NOMO-1 treated with DMSO at 0.1 percent for 48 hours (cell line): ENCODE results near the gene MYBPC2.
A peak's percentile ranks its signal among the peaks of the same experiment; 100 is the strongest.

Experiments used
- DNase-seq: peaks from one replicate; lab custom pipeline; 2025; ENCODE audit not compliant: unreplicated experiment; lab: John Stamatoyannopoulos, UW

MYBPC2 gene

DNA sequence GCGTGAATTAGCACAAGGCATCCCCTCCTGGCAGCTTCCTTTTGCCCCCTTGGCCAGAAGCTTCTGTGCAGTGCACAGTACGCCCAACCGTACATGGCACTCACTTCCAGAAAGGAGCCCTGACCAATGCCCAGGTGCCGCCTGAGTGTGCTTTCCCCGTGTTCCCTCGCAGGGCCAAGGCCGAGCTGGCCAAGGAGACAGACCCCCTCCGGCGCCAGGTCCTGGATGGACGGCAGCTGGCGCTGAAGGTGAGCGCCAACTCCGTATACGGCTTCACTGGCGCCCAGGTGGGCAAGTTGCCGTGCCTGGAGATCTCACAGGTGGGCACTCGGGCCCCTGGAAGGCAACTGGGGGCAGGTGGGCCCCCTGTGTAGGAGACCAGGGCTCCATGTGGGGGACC is 23.3 kb upstream of the MYBPC2 start:
- no peak for DNase-seq

- DNase-seq = no peak
These were observed 22.6 kb upstream of the MYBPC2 start for GRCh38 chr19:50410109-50410508.

DNA sequence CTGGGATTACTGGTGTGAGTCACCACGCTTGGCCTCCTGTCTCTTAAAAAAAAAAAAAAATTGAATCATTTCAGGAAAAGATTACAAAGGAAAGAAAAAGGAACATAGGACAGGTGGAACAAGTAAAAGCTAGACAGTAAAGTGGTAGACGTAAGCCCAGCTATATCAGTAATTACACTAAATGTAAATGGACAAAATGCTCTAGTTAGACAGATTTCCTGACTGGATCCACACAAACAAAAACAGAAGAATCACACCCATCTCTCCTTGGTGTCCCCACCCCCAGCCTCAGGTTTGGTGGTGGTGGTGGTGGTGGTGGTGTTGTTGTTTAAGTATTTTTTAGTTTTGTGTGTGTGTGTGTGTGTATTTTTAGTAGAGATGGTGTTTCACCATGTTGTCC is 20.3 kb upstream of the MYBPC2 start:
- no peak for DNase-seq

DNA sequence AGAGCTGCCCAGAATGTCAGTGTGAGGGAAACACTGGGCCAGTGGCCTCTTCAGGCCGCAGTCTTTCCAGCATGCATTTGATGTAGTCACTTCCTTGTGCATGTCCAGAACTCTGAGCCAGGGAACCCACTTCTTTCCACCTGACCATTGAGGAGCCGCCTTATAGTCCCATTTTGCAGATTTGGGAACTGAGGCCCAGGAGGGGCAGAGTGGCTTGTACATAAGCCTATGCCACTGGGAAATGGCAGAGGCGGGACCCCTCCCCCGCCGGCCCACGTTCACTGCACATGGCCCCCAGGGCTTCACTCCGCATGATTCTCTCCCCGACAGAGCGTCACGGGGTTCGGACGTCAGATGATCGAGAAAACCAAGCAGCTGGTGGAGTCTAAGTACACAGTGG is 19.6 kb upstream of the MYBPC2 start:
- no peak for DNase-seq

GRCh38 chr19:50413531-50413930 is 19.2 kb upstream of the MYBPC2 start:
- no peak for DNase-seq

DNA sequence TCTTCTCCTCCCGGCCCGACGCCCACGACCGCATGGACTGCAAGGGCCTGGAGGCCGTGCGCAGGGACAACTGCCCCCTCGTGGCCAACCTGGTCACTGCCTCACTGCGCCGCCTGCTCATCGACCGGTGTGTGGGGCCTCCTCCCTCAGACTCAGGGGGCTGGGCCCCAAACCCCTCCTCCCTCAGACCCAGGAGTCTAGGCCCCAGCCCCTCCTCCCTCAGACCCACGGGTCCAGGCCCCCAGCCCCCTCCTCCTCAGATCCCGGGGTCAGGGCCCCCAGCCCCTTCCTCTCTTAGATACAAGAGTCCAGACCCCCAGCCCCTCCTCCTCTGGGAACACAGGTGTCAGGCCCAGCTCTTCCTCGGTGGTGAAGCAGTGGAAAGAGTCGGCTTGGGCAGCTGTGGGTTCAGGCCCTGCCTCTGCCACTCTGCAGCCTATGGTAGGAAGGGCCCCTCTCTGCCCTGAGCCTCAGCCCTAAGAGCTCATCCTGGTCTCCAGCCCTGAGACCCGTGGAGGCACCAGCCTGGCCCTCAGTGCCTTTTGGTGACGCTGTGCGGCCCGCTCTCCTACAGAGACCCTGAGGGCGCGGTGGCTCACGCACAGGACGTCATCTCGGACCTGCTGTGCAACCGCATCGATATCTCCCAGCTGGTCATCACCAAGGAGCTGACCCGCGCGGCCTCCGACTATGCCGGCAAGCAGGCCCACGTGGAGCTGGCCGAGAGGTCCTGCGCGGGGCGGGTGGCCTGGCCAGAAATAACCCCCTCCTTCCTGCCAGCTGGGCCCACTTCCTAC is 17.6 kb upstream of the MYBPC2 start:
- peak; percentile 67 for DNase-seq

DNA sequence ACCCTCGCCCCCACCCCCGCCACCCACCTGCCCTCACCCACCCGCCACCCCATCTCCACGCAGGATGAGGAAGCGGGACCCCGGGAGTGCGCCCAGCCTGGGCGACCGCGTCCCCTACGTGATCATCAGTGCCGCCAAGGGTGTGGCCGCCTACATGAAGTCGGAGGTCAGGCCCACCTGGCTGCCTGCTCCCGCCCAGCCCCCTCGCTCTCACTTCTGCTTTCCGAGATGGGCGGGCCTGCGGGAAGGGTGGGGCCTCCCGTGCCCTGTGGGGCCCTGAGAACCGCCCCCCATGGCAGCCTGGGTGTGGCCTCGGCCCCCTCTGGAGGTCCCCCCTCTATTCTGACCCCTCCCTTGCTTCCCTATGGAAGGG is 17.0 kb upstream of the MYBPC2 start:
- peak; percentile 87 for DNase-seq

DNA sequence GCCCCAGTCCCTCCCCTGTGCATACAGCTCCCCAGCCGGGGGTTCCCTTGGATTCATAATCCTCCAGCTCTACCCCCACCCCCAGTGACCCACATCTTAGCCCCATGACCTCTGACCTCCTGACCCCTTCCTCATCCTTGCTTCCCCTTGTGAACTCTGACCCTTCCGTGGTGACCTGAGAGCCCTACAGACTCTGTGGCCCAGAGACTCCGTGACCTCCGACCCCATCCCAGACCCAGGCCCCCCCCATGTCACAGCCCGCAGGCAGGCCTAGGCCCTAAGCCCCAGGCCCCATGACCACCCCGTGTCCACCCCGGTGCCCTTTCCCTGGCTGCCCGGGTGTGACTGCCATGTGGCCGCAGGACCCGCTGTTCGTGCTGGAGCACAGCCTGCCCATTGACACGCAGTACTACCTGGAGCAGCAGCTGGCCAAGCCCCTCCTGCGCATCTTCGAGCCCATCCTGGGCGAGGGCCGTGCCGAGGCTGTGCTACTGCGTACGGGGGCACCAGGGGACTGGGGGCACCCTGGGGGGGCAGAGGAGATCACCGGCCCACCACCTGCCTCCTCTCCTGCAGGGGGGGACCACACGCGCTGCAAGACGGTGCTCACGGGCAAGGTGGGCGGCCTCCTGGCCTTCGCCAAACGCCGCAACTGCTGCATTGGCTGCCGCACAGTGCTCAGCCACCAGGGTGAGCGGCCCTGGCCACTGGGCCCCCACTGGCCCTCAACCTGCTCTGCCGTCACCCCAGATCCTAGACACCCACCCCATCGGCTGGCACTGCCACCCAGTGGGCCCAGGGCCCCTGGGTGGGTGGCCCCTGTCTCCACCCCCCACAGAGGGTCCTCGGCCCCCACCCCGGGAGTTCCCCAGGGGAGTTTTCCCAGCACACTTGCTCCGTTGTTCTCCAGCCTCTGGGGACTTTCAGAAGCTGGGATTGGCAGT is 16.4 kb upstream of the MYBPC2 start:
- no peak for DNase-seq

DNA sequence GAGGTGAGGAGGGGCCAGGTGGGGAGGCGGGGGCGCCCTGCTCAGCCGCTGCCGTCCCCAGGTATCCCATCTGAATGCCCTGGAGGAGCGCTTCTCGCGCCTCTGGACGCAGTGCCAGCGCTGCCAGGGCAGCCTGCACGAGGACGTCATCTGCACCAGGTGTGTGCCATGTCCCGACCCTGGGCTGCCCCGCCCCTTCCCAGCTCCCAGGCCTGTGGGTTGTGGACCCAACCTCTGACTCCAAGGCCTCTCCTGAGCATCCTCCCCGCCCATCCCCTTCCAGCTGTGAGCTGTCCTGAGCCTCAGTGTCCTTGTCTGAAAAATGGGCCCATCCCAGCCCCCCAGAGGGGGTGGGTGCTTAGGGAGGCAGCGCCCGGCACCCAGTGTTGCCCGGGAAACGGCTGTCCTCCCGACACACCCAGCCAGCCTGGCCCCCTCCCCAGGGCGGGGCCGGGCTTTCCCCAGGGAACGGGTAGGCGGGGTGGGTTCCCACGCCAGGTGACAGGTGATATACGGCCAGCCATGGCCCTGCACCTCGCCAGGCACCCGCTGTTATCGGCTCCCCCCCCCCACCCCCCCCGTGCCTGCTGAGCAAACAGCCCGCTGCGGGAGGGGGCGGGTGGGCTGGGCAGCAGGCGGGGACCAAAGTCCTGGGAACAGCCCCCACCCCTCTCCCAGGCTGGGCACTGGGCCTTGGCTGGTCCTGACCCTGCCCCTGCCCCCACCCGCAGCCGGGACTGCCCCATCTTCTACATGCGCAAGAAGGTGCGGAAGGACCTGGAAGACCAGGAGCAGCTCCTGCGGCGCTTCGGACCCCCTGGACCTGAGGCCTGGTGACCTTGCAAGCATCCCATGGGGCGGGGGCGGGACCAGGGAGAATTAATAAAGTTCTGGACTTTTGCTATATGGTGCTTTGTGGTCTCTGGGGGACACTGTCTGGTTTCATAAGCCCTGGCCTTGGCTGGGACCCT is 15.3 kb upstream of the MYBPC2 start:
- DNase-seq = no peak

DNA sequence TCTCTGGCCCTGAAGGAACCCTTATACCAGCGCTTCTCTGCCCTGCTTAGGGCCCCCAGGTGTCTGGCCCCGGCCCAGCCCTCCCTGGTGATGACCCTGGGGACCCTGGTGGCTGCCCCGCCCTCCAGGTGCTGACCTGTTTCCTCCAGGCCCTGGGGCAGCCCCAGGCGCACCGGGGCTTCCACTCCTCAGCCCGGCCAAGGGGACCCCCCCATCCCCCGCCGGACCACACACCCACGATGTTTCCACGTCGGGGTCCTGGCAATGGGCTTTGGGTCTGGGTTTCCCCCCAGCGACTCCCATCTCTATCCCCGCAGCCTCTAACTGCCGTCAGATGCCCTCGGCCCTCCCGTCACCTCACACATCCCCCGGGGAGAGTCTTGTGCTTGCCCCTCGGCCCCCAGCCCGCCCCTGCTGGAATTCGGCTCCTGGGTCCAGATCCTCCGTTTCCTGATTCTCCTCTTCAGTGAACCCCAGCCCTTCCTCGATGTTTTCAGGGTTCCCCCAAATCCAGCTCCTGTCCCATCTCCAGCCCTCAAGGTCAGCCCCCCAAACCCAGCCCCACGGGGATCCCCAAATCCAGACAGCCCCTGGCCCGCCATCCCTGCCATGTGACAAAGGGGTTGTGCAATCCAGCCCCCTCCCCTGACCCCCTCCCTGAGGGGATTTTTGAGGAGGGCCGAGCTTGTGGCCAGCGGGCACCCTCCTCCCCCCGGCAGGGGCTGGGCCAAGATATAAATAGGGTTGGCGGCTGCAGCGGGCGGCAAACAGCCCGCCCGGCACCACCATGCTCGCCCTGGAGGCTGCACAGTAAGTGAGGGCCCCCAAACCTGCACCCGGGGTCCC is 14.3 kb upstream of the MYBPC2 start, which contains the start of gene SPIB:
SPIB (plus strand) TSS at position 763 of the 846 bp plus-strand sequence; CDS start at position 788, 25 bp downstream.
- DNase-seq = no peak

DNA sequence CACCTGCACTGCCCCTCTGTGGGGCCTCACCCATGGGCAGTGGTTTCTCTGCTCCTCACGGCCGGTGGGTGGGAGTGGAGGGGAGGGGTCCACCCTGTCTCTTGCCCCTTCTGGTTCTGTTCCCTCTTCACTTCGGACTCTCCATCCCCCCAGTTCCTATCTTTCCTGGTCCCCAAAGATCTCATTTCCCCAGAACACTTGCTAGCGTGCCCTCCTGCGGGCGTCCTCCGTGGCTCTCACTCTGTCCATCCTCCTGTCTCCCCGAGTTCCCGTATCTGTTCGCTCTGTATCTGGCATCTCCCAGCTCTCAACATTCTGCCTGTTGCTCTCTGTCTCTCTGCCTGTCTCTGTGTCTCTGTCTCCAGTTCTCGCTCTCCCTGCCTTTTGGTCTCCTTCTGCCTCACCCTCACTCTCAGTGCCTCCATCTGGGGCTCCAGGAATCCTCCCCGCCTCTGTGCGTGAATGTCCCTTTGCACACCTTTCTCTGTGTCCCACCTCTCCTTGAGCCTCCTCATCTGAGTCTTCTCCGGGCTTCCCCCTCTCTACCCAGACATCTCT is 13.6 kb upstream of the MYBPC2 start:
- peak; percentile 9 for DNase-seq

- DNase-seq = no peak
These were observed 13.1 kb upstream of the MYBPC2 start for GRCh38 chr19:50419580-50420035.

GRCh38 chr19:50420127-50420526 is 12.6 kb upstream of the MYBPC2 start:
- DNase-seq = no peak

GRCh38 chr19:50420808-50421207 is 11.9 kb upstream of the MYBPC2 start:
- no peak for DNase-seq

DNA sequence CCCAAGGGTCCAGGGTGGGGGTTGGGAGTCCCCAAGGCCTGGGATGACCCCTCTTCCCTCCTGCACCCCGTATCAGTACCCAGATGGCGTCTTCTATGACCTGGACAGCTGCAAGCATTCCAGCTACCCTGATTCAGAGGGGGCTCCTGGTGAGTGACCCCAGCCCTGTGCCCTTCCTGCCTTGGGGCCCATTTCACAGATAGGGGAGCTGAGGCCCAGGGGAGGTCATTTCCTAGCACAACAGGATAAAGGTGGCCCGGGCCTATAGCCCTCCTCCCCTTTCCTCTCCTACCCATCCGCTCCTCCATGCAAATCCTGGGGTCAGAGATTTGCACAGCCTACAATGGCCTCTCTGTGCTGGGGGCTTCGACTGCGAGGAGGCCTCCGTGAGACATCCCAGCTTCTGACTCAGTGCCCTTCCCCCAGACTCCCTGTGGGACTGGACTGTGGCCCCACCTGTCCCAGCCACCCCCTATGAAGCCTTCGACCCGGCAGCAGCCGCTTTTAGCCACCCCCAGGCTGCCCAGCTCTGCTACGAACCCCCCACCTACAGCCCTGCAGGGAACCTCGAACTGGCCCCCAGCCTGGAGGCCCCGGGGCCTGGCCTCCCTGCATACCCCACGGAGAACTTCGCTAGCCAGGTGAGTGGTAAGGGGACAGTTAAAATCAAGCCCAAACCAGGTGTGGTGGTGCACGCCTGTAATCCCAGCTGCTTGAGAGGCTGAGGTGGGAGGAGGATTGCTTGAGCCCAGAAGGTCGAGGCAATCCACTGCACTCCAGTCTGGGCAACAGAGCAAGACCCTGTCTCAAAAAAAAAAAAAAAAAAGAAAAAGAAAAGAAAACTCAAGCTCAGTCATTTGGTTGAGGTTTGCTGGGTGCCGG is 10.1 kb upstream of the MYBPC2 start:
- DNase-seq = no peak

DNA sequence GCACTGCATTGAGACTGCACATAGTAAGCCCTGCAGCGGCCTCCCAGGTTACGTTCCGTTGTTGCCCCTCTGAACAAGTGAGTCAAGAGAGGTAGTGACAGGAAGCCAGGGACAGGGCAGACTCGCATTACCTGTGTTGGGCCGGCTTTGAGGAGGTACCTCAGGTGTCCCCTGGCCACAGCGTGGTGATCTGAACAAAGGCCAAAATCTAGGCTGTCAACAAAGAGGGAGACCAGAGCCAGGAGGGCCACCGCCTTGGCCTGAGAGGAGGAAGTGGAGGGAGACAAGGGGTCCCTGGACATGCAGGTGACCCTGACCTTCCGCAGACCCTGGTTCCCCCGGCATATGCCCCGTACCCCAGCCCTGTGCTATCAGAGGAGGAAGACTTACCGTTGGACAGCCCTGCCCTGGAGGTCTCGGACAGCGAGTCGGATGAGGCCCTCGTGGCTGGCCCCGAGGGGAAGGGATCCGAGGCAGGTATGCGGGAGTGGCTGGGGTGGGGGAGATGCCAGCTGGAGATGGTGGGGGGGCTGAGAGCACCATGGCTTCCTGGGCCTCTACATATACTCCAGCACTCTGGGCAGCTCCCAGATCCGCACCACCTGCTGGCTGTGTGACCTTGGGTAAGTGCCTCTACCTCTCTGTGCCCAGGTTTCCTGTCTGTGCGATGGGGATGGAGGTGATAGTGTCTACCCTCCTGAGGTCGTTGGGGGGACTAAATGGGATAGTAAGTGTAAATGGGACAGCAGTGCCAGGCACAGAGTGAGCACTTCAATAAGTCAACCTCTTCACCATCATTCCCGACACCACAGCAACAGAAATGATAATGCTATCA is 9.2 kb upstream of the MYBPC2 start:
- DNase-seq = no peak

GRCh38 chr19:50425581-50425980 is 7.1 kb upstream of the MYBPC2 start:
- no peak for DNase-seq
